Choroid plexus epithelial cell (primary cell): ENCODE measurements around the gene ITGB8.

Experiments used
- DNase-seq: peaks from one replicate; pipeline ENCODE4 v3.0.0-alpha.2; 2010; ENCODE audit warnings: low read depth
- H3K4me3 ChIP-seq: 2 replicates; pipeline ENCODE4 v1.5.1; 2011; ENCODE audit warnings: low read depth, mild to moderate bottlenecking, control low read depth, low read length, moderate library complexity
- TF ChIP-seq, protein P1 (sequence below): conservative IDR thresholded peaks from 2 replicates; pipeline ENCODE4 v1.5.1; 2011; ENCODE audit warnings: low read depth, mild to moderate bottlenecking, control low read depth, inconsistent platforms, low read length, moderate library complexity

The ITGB8 gene

GRCh38 chr7:20330239-20330927, at the start of gene ITGB8:
Gene ITGB8 (plus strand): TSS chr7:20330900. CDS start chr7:20331807, 907 bp downstream.
- peak within 1 kb of the TSS; percentile 71 for H3K4me3 ChIP-seq
- TF ChIP-seq, protein P1, sequence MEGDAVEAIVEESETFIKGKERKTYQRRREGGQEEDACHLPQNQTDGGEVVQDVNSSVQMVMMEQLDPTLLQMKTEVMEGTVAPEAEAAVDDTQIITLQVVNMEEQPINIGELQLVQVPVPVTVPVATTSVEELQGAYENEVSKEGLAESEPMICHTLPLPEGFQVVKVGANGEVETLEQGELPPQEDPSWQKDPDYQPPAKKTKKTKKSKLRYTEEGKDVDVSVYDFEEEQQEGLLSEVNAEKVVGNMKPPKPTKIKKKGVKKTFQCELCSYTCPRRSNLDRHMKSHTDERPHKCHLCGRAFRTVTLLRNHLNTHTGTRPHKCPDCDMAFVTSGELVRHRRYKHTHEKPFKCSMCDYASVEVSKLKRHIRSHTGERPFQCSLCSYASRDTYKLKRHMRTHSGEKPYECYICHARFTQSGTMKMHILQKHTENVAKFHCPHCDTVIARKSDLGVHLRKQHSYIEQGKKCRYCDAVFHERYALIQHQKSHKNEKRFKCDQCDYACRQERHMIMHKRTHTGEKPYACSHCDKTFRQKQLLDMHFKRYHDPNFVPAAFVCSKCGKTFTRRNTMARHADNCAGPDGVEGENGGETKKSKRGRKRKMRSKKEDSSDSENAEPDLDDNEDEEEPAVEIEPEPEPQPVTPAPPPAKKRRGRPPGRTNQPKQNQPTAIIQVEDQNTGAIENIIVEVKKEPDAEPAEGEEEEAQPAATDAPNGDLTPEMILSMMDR = peak; percentile 16
- peak; percentile 89 for DNase-seq

- DNase-seq = no peak
- TF ChIP-seq, protein P1 = no peak
- H3K4me3 ChIP-seq = no peak overlapping the region
These were observed 47.7 kb upstream of the ITGB8 start for GRCh38 chr7:20282959-20283358.

GRCh38 chr7:20283385-20283784, 47.3 kb upstream of the ITGB8 start:
- no peak for DNase-seq
- H3K4me3 ChIP-seq = no peak overlapping the region
- TF ChIP-seq, protein P1 = no peak

GRCh38 chr7:20284003-20284770, 46.5 kb upstream of the ITGB8 start:
- TF ChIP-seq, protein P1 = no peak
- H3K4me3 ChIP-seq = no peak overlapping the region
- no peak for DNase-seq

DNA sequence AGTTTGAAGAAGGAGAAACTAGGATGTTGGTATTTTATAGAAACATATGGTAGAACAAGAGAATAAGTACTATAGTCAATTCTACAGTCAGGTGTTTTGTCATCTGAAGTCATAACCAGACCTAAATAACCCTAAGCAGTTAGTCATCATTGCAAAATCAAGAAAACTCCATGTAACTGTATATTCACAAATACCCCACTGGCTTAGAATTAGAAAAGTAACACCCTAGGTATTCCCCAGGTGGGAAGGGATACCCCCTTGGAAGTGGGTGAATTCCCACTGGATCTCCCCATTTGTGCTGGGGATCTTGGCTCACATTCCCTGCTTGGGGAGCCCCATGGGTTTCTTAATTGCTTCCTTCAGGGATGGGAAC, 45.9 kb upstream of the ITGB8 start:
- TF ChIP-seq, protein P1 = no peak
- no peak overlapping the region for H3K4me3 ChIP-seq
- DNase-seq = no peak

GRCh38 chr7:20287317-20287716, 43.4 kb upstream of the ITGB8 start:
- no peak overlapping the region for H3K4me3 ChIP-seq
- DNase-seq = no peak
- TF ChIP-seq, protein P1 = no peak

- no peak overlapping the region for H3K4me3 ChIP-seq
- no peak for DNase-seq
- TF ChIP-seq, protein P1 = no peak
These were observed 42.7 kb upstream of the ITGB8 start for GRCh38 chr7:20288036-20288435.
